Spleen (tissue), 11 donors: ENCODE measurements around the gene COL2A1. TPM values are rescaled to one million over a fixed set of nuclear protein-coding genes. Genes with fewer than 3 reads are reported as not detected.

ENCODE experiments used
- DNase-seq: peaks from one replicate; pipeline ENCODE4 v3.0.0-alpha.2; 2020
- H3K27ac ChIP-seq, 8 donors: fragments of 200-600 bp; sonication (generic) in 7 of 8; 1 replicate in 4 of 8; 2 replicates in 4 of 8; pipeline versions ENCODE4 v1.5.0 to v1.8.0; 2016 to 2021; ENCODE audit warnings: inconsistent platforms in 4 of 8, mild to moderate bottlenecking in 4 of 8, moderate library complexity in 1 of 8
- H3K27me3 ChIP-seq, 7 donors: fragments of 200-600 bp; sonication (generic) in 6 of 7; replicated peaks in 1 of 7; 1 replicate in 4 of 7; 2 replicates in 3 of 7; pipeline versions ENCODE4 v1.5.0 to v1.8.0; 2016 to 2021; ENCODE audit warnings: inconsistent platforms in 3 of 7, mild to moderate bottlenecking in 1 of 7
- H3K36me3 ChIP-seq, 6 donors: fragments of 200-600 bp; sonication (generic) in 5 of 6; 1 replicate in 4 of 6; 2 replicates in 2 of 6; pipeline versions ENCODE4 v1.5.0 to v1.8.0; 2016 to 2021; ENCODE audit warnings: inconsistent platforms in 2 of 6
- H3K4me1 ChIP-seq, 6 donors: fragments of 200-600 bp; sonication (generic) in 5 of 6; 1 replicate in 3 of 6; 2 replicates in 3 of 6; pipeline versions ENCODE4 v1.5.0 to v1.8.0; 2016 to 2021; ENCODE audit warnings: inconsistent platforms in 3 of 6
- H3K4me3 ChIP-seq, 8 donors: fragments of 200-600 bp; sonication (generic) in 7 of 8; 1 replicate in 4 of 8; 2 replicates in 4 of 8; pipeline versions ENCODE4 v1.5.0 to v1.8.0; 2016 to 2021; ENCODE audit warnings: inconsistent platforms in 4 of 8, mild to moderate bottlenecking in 4 of 8, moderate library complexity in 2 of 8
- H3K9me3 ChIP-seq, 8 donors: fragments of 200-600 bp; sonication (generic) in 7 of 8; 1 replicate in 4 of 8; 2 replicates in 4 of 8; pipeline versions ENCODE4 v1.5.0 to v1.8.0; 2016 to 2021; ENCODE audit warnings: inconsistent platforms in 4 of 8
- CTCF ChIP-seq, 11 experiments: fragments of 200-600 bp in 7 of 11; fragments of 450-650 bp in 4 of 11; sonication (generic) in 4 of 11; IDR thresholded peaks in 8 of 11; conservative IDR thresholded peaks in 3 of 11; 1 replicate in 7 of 11; 2 replicates in 4 of 11; pipeline versions ENCODE4 v1.4.0 to v1.8.0; 2016 to 2021; ENCODE audit warnings: antibody characterized with exemption in 11 of 11, inconsistent platforms in 4 of 11, mild to moderate bottlenecking in 1 of 11
- POLR2A ChIP-seq, 3 donors: fragments of 450-650 bp; IDR thresholded peaks; one replicate each; pipeline ENCODE4 v1.5.1; 2017; ENCODE audit warnings: antibody characterized with exemption in 3 of 3, mild to moderate bottlenecking in 1 of 3
- POLR2AphosphoS5 ChIP-seq, 3 donors: sonication (generic); formaldehyde crosslinking; IDR thresholded peaks; one replicate each; pipeline ENCODE4 v1.5.1; 2017; ENCODE audit warnings: antibody characterized with exemption in 3 of 3
- WGBS, 5 donors: extraction: QIAGEN DNeasy Blood & Tissue Kit in 3 of 5; methylation state at CpG; one replicate each; pipeline versions ENCODE4 v1.1.5 to v1.1.7; 2013 to 2018; 5-methylcytosine and 5-hydroxymethylcytosine counted together
- intact Hi-C: fragments of 100-400 bp; cut with DNase I; formaldehyde crosslinking; loops from one replicate; pipeline ENCODE4 v1.15.0; 2023; ENCODE audit warnings: low total_unique reads
- polyA plus RNA-seq, 3 donors: library from polyadenylated mRNA; stranded (reverse); fragments of 200-250 nt; gene quantifications; one replicate each; pipeline ENCODE4 v1.2.1, GENCODE V29; 2013
- total RNA-seq, 7 donors: library from RNA; depleted of rRNA in 3 of 7; stranded (reverse); fragments of >200 nt in 3 of 7; fragmentation: NEBNext Ultra II Directional in 4 of 7; extraction: Animal tissue kit (Norgen Biotek cat#: 25700) in 4 of 7; gene quantifications; one replicate each; pipeline versions ENCODE4 v1.1.0 to v1.2.1, GENCODE V29; 2016 to 2021
- donor health status: healthy with polysubstance abuse.
- donor health status: DM: no; HTN: no; CAD: no; lungs with moderate emphysema.
- donor health status: DM: no; HTN: no; CAD: no.
- donor health status: Bipolar disorder and iron deficiency.
- donor health status: healthy.
- donor health status: DM: no; HTN: no; CAD: no.
- donor health status: DM: yes; HTN: yes; CAD: no.

COL2A1 gene
- total and polyA plus RNA-seq, 10 donors = 0.37 to 0.49 (median 0.47) TPM; not detected in 7

GRCh38 chr12:48027183-48028002 is 23.1 kb upstream of the COL2A1 start:
- H3K27ac ChIP-seq = no peak overlapping the region
- H3K27me3 ChIP-seq = peaks cover 0 to 7% (median 0%) of the 10 kb centered on the region in 7 donors
- H3K4me3 ChIP-seq = no peak overlapping the region
- DNase-seq = no peak
- H3K9me3 ChIP-seq = no peaks in the 10 kb centered on the region
- no peaks in the 10 kb centered on the region for H3K36me3 ChIP-seq
- 66 to 71% (median 68%) methylated on average over 18 of the region's 18 CpGs for WGBS, 5 donors
- intact Hi-C loops = no loop called here
- TF ChIP-seq POLR2AphosphoS5 (IDR thresholded peaks at IDR 0.05) (no peak), CTCF (IDR thresholded peaks at IDR 0.05 in 8 of 11, conservative IDR thresholded peaks at IDR 0.05 in 3 of 11) (no peak), POLR2A (IDR thresholded peaks at IDR 0.05) (no peak)
- no peaks in the 10 kb centered on the region for H3K4me1 ChIP-seq

GRCh38 chr12:48026060-48026827 is 22.0 kb upstream of the COL2A1 start:
- H3K9me3 ChIP-seq = no peaks in the 10 kb centered on the region
- TF ChIP-seq CTCF (IDR thresholded peaks at IDR 0.05 in 8 of 11, conservative IDR thresholded peaks at IDR 0.05 in 3 of 11) (no peak), POLR2AphosphoS5 (IDR thresholded peaks at IDR 0.05) (no peak), POLR2A (IDR thresholded peaks at IDR 0.05) (no peak)
- H3K4me1 ChIP-seq = no peaks in the 10 kb centered on the region
- no peaks in the 10 kb centered on the region for H3K36me3 ChIP-seq
- no peak overlapping the region for H3K27ac ChIP-seq
- peaks cover 0 to 17% (median 4%) of the 10 kb centered on the region in 7 donors for H3K27me3 ChIP-seq
- 80 to 86% (median 82%) methylated on average over 6 to 7 of the region's 7 CpGs for WGBS, 5 donors
- no peak overlapping the region for H3K4me3 ChIP-seq
- intact Hi-C loops = no loop called here
- DNase-seq = no peak

GRCh38 chr12:48025281-48025680 is 21.0 kb upstream of the COL2A1 start:
- no peaks in the 10 kb centered on the region for H3K9me3 ChIP-seq
- H3K4me3 ChIP-seq = no peak overlapping the region
- no peaks in the 10 kb centered on the region for H3K4me1 ChIP-seq
- intact Hi-C loops = no loop called here
- no peaks in the 10 kb centered on the region for H3K36me3 ChIP-seq
- no peak overlapping the region for H3K27ac ChIP-seq
- TF ChIP-seq POLR2A (IDR thresholded peaks at IDR 0.05) = no peak
- no peak for TF ChIP-seq CTCF (IDR thresholded peaks at IDR 0.05 in 8 of 11, conservative IDR thresholded peaks at IDR 0.05 in 3 of 11)
- TF ChIP-seq POLR2AphosphoS5 (IDR thresholded peaks at IDR 0.05) = no peak
- DNase-seq = no peak
- H3K27me3 ChIP-seq = peaks cover 0 to 24% (median 4%) of the 10 kb centered on the region in 7 donors
- 78 to 84% (median 80%) methylated on average over 7 of the region's 7 CpGs for WGBS, 5 donors

GRCh38 chr12:48024735-48025134 is 20.5 kb upstream of the COL2A1 start:
- no peaks in the 10 kb centered on the region for H3K4me1 ChIP-seq
- no peak for DNase-seq
- peaks cover 0 to 24% (median 4%) of the 10 kb centered on the region in 7 donors for H3K27me3 ChIP-seq
- H3K4me3 ChIP-seq = no peak overlapping the region
- intact Hi-C loops = no loop called here
- TF ChIP-seq POLR2A (IDR thresholded peaks at IDR 0.05) (no peak), POLR2AphosphoS5 (IDR thresholded peaks at IDR 0.05) (no peak), CTCF (IDR thresholded peaks at IDR 0.05 in 8 of 11, conservative IDR thresholded peaks at IDR 0.05 in 3 of 11) (no peak)
- 76 to 94% (median 83%) methylated on average over 9 of the region's 9 CpGs for WGBS, 5 donors
- H3K9me3 ChIP-seq = no peaks in the 10 kb centered on the region
- no peaks in the 10 kb centered on the region for H3K36me3 ChIP-seq
- H3K27ac ChIP-seq = no peak overlapping the region
